RWPE1 (cell line): ENCODE measurements around the gene TDRD3.

Experiments used
- CTCF ChIA-PET: fragments of 350-600 bp; sonication (Branson Sonifier 250); formaldehyde crosslinking; extraction: SDS; loops from one replicate; lab custom pipeline; 2021; lab: Yijun Ruan, JAX
- POLR2A ChIA-PET: fragments of 400-600 bp; formaldehyde crosslinking; extraction: SDS; loops from one replicate; lab custom pipeline; 2020; ENCODE audit warnings: antibody characterized with exemption; ENCODE audit not compliant: low non-redundant PET; lab: Yijun Ruan, JAX
- DNase-seq: peaks from one replicate; pipeline ENCODE4 v3.0.0; 2012; ENCODE audit warnings: low spot score
- H3K27ac ChIP-seq: fragments of 450-650 bp; 2 replicates; pipeline ENCODE4 v1.5.1; 2017
- TF ChIP-seq, protein P1 (sequence below): fragments of 450-650 bp; conservative IDR thresholded peaks from 2 replicates; pipeline ENCODE4 v1.5.1; 2017; ENCODE audit warnings: low read depth, mild to moderate bottlenecking

TDRD3 gene

GRCh38 chr13:60418954-60419353, 21.9 kb downstream of the TDRD3 start:
- CTCF ChIA-PET, result no interaction called here
- POLR2A ChIA-PET, result no interaction called here
- no peak for DNase-seq
- TF ChIP-seq, protein P1, sequence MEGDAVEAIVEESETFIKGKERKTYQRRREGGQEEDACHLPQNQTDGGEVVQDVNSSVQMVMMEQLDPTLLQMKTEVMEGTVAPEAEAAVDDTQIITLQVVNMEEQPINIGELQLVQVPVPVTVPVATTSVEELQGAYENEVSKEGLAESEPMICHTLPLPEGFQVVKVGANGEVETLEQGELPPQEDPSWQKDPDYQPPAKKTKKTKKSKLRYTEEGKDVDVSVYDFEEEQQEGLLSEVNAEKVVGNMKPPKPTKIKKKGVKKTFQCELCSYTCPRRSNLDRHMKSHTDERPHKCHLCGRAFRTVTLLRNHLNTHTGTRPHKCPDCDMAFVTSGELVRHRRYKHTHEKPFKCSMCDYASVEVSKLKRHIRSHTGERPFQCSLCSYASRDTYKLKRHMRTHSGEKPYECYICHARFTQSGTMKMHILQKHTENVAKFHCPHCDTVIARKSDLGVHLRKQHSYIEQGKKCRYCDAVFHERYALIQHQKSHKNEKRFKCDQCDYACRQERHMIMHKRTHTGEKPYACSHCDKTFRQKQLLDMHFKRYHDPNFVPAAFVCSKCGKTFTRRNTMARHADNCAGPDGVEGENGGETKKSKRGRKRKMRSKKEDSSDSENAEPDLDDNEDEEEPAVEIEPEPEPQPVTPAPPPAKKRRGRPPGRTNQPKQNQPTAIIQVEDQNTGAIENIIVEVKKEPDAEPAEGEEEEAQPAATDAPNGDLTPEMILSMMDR, result no peak
- H3K27ac ChIP-seq, result no peak overlapping the region

GRCh38 chr13:60425332-60425731, 28.3 kb downstream of the TDRD3 start:
- TF ChIP-seq, protein P1, result no peak
- no peak overlapping the region for H3K27ac ChIP-seq
- DNase-seq, result no peak
- ChIA-PET POLR2A (no interaction called here), CTCF (no interaction called here)

- TF ChIP-seq, protein P1, result no peak
- ChIA-PET POLR2A (no interaction called here), CTCF (no interaction called here)
- no peak for DNase-seq
- no peak overlapping the region for H3K27ac ChIP-seq
Observed at GRCh38 chr13:60426075-60426474, 29.1 kb downstream of the TDRD3 start.

DNA sequence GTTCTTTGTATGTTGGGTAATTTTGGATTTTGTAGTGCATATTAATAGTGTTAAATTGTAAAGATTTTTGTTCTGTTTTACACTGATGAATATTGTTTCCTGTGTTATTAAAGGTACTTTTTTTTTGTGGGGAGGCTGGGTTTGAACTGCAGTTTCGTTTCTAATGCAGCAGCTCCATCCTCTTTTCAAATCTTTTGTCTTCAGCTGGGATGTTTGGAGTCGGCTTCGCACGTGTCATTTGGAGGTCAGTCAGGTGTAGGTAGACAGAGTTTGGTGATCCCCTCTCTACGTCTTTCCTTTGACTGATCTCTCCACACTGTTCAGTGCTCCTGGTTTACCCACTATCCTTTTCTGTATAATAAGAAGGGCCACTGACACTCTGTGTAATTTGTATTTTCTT, 30.3 kb downstream of the TDRD3 start:
- TF ChIP-seq, protein P1, result no peak
- H3K27ac ChIP-seq, result no peak overlapping the region
- POLR2A ChIA-PET, result no interaction called here
- CTCF ChIA-PET, result interaction anchor here (0.5 kb wide), 1 partner anchor 11 kb away, joined by 3 read pairs; no protein-coding TSS in a partner anchor
- no peak for DNase-seq

DNA sequence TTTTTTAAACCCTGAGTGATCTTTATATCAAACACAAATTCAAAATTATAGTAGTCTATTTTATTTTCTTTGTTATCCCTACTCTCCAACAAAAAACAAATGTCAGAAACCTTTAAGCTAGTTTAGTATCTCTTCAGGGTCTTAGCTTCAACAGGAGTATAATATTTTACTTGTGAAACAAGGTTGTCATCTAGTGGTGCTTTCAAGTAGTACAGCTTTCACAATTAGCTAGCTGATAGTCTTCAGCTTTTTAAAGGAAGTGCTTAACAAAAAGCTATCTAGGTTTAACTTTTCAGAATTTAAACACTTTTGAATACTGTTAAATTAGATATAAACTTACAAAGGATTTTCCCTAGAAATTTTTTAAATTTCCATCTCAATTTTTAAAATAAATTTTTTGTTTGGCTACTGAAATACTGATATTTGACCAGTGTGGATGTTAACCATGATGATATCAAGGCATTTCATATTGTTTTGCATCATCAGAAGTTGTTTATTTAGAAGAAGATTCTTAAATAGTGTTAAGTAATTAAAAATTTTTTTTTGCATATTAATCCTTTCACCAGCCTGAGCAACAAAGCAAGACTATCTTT, 34.2 kb downstream of the TDRD3 start:
- no peak overlapping the region for H3K27ac ChIP-seq
- TF ChIP-seq, protein P1, result peak; percentile 95
- CTCF ChIA-PET, result interaction anchor here (0.5 kb wide), 1 partner anchor 133 kb away, joined by 5 read pairs; no protein-coding TSS in a partner anchor
- POLR2A ChIA-PET, result no interaction called here
- peak; percentile 36 for DNase-seq

GRCh38 chr13:60433505-60433904, 36.5 kb downstream of the TDRD3 start:
- H3K27ac ChIP-seq, result no peak overlapping the region
- ChIA-PET CTCF (no interaction called here), POLR2A (no interaction called here)
- DNase-seq, result no peak
- TF ChIP-seq, protein P1, result no peak
